ENCODE data around the gene FGA.
"Not testable (repeated sequence)": the region's sequence is repeated elsewhere in the genome, so short reads cannot be mapped to it uniquely, and the experiment has no call there.

Gene FGA

GRCh38 chr4:154606728-154607723 is 16.5 kb upstream of the FGA start:
- no peak for DNase-seq

DNA sequence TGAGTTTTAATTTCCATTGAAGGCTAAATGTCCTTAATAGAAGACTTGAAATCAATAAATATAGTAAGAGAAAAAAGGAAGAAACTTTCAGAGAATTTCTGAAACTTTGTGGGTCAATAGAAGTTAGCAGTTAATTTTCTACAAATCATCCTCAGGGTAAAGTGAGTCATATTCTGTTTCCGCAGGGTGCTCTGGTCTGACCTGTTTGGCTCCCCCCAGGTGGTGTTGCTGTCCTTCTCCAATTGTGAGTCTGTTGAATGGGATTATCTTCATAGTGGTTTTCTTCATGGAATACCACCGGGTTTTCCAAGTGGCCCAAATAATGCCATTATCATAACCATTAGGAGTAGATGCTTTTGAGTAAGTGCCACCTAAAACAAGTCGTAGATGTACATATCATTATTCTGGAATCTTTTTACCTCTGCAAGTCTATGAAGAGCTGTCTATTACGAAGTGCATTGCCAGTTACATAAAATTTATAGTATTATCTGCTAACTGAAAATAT is 14.2 kb upstream of the FGA start:
- DNase-seq = no peak

DNA sequence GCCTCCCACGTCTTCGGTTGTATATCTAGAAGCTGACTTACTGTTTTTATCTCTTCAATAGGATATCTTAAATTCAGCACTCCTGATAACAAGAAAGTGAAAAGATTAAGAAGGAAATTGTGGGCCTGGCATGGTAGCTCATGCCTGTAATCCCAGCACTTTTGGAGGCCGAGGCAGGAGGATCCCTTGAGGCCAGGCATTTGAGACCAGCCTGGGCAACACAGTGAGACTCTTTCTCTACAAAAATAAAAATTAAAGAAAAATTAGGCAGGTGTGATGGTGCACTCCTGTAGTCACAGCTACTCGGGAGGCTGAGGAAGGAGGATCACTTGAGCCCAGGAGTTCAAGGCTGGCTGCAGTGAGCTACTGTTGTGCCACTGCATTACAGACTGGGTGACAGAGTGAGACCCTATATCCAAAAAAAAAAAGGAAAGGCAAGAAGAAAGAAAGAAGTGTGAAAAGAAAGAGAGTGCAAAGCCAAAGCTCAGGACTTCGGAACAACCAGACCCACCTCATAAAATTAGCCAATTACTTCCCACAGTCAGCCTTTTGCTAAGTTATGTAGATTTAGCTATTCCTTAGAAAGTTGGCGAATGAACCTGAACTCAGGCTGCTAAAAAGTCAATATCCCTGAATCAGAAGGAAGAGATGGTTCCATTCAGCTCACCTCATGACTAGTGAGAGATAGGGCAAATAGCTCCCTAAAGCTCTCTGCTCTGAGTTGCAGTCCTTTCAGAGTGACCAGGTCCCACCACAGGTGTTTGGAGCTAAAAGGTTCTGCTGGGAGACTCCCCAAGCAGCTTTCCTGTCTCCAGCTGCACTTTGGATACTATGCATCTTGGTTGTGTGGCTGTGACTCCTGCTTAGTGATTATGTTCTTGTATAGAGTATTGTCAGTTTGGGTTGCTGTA is 12.7 kb upstream of the FGA start:
- DNase-seq = no peak

- DNase-seq = no peak
Observed at GRCh38 chr4:154602404-154603020, 12.0 kb upstream of the FGA start.

DNA sequence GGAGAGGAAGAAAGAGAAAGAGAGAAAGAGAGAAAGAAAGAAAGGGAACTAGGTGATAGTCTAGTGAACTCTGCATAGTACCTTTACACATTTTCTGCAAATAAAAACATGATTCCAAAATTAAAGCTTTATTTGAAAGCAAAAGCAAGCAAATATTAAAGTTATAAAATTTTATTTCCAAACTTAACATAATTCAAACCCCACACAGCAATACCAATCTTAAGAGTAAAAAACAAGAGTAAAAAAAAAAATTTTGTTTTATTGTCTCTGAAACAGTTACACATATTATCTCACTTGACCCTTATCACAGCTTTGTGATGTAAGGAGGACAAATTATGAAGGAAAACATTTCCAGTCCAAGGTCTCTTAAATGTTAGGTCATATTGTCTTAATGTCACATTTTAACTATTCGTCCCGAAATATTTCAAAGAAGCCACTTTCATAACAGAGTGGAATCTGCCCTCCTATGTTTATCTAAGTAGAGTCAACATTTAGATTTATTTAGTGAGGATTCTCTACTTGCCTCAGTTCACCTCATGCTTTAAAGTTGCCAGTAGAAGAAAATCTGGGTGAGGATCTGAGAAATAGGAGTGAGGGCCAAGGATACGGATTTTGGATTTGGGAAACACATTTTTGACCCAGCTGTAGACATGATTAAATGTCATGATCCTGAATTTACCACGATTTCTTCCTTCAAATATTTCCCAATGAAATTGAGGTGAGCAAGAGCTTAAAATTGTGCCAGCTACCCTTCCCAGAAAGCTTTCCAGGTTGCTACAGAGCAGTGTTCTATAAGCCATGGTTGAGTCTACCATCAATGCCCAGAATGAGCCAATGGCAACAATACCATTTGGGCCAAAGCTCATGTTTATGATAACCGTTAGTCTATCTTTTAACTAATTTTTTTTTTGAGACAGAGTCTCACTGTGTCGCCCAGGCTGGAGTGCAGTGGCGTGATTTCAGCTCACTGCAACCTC is 7.5 kb upstream of the FGA start:
- DNase-seq = no peak

GRCh38 chr4:154597281-154597680 is 6.7 kb upstream of the FGA start:
- DNase-seq = not testable (repeated sequence)

- DNase-seq = no peak
Observed at GRCh38 chr4:154595807-154596206, 5.3 kb upstream of the FGA start.

GRCh38 chr4:154594343-154594742 is 3.8 kb upstream of the FGA start:
- not testable (repeated sequence) for DNase-seq

GRCh38 chr4:154593868-154594267 is 3.3 kb upstream of the FGA start:
- DNase-seq = no peak

DNA sequence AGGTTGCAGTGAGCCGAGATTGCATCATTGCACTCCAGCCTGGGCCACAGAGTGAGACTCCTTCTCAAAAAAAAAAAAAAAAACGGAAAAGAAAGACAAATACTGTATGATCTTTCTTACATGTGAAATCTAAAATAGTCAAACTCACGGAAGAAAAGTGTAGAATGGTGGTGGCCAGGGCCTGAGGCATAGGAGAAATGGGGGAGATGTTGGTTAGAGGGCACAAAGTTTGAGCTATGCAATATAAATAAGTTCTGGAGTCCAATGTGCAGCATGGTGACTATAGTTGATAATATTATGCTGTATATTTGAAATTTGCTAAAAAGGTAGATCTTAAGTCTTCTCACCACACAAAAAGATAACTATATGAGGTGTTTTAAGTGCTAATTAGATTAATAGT is 1.3 kb upstream of the FGA start:
- DNase-seq = no peak

GRCh38 chr4:154589296-154590197 is 995 bp downstream of the FGA start:
- DNase-seq = no peak

DNA sequence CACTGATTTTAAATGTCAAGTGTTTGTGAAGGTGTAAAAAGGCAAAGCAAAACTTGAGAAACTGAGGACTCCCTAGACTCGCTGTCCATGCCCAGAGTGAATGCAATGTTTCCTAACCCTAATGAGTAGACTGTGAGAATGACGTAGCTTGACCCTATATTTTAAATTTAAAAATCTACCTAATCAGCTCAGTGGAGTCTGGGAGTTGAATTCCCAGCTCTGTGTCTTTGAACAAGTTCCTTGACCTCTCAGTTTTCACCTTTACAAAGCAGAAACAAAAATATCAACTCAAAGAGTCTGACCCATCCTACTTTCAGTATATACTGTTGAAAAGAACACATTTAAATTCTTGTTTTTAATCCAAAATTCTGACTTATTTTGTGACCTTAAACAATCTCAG is 2.3 kb downstream of the FGA start:
- no peak for DNase-seq

- no peak for DNase-seq
Observed at GRCh38 chr4:154586296-154587033, 4.1 kb downstream of the FGA start.

- DNase-seq = no peak
Observed at GRCh38 chr4:154585369-154586018, 5.0 kb downstream of the FGA start.

DNA sequence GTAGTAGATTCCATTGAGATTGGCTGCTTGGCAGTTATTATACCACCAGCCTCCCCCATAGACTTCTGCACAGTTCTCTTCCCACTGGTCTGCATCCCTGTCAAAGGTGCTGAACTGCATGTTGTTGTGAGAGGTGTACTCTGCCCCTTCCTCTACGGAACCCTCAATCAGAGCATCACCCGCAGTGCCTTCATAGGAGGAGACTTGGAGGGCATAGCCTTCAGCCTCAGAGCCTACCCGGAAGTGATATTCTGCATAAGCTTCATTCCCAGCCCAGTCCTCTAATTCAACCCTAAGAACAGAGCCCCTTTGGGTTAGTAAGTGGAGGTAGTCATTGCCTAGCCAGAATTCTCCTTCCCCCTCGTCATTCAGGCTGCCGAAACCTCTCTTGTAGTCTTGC is 6.3 kb downstream of the FGA start:
- no peak for DNase-seq

- no peak for DNase-seq
Observed at GRCh38 chr4:154583677-154584076, 6.9 kb downstream of the FGA start.

GRCh38 chr4:154583230-154583629 is 7.3 kb downstream of the FGA start:
- no peak for DNase-seq

DNA sequence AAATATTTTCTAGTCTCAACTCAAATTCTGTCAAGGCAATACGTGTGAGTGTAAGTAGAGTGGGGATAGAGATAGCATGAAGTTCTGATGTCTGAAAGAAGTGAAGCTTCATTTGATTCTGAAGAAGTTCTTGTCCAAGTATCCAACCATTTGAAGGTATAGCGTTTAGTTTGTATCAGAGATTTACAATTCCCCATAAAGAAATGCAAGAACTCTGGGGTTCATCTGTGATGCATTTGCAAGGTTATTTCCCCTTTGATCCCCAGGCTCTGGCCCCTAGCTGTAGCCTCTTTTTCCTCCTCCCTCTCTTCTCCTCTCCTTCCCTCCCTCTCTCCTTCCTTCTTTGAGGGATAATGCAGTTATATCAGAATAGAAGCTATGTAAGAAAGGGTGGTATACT is 7.8 kb downstream of the FGA start:
- DNase-seq = no peak

DNA sequence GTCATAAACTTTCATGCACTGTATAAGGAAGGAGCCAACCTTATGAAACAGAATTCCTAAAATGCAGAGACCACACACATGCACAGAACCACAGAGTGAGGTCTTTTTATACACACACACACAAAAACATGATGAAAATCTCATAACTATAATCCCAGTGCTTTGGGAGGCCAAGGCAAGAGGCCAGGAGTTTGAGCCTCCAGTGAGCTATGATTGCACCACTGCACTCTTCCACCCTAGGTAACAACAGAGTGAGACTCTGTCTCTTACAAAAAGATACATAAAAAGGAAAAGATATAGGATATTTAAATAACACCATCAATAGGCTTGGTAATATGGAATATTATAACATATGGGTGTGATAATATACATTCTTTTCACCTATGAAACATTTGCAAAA is 10.6 kb downstream of the FGA start:
- no peak for DNase-seq

Measured in T-helper 2 cell (primary cell).